Hematopoietic multipotent progenitor cell treated with erythropoietin and hydrocortisone succinate and interleukin-3 and kit ligand, for 8 days (in vitro differentiated cells): ENCODE measurements around the gene CPNE6.

ENCODE experiments used
- DNase-seq: peaks from one replicate; pipeline ENCODE4 v3.0.0-alpha.2; 2015

The CPNE6 gene

DNA sequence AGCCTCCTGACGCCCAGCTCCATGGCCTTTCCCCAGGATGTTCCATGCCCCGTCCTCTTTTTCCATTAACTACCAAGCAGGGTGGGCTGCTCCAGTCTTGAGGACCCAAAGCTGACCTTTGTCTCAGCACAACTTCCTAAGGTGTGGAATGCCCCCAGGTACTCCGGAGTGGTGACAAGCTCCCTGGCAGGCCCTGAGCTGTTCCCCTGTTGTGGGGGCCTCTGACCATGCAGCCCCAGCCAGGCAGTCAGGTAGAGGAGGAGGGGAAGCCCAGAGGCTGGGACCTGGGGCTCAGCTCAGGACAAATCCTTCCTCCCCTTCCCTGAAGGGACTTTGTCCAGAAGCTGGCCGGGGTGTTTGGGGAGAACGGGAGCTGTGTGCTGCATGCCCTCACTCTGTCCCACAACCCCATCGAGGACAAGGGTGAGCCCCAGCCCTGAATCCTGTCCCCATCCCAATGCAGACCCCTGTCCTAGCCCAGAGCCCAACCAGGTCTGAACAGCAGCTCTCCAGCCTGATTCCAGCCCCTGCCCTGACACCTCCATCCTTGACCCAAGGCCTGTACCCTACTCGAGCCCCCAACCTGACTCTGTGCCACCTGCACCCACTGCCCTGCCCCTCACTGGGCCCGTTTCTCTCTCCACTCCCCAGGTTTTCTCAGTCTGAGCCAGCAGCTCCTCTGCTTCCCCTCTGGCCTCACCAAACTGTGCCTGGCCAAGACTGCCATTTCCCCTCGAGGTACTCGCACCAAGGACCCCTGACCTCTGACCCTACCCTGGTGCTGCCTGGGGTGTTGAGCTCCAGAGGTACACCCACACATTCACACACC, 15.2 kb upstream of the CPNE6 start:
- no peak for DNase-seq

DNA sequence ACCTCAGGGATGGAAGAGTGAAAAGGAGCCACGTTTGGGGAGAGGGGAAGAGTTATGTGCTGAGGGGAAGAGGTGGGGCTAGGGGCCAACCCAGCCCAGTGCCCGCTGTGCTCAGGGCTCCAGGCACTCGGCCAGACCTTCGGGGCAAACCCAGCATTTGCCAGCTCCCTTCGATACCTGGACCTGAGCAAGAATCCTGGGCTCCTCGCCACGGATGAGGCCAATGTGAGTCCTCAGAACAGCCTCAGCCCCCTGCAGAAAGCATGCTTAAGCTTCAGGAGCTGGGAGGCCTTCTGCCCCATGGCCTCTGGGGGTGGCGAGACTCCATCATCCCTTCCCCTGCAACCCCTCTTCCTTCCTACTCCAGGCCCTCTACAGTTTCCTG, 14.6 kb upstream of the CPNE6 start:
- DNase-seq = no peak

GRCh38 chr14:24057271-24057670, 14.1 kb upstream of the CPNE6 start:
- DNase-seq = no peak

- no peak for DNase-seq
Observed at GRCh38 chr14:24057867-24058259, 13.5 kb upstream of the CPNE6 start.

- peak; percentile 74 for DNase-seq
Observed at GRCh38 chr14:24058260-24058950, 13.0 kb upstream of the CPNE6 start.

- no peak for DNase-seq
Observed at GRCh38 chr14:24058951-24059475, 12.3 kb upstream of the CPNE6 start.

GRCh38 chr14:24059841-24060388, 11.4 kb upstream of the CPNE6 start:
- DNase-seq = no peak

GRCh38 chr14:24060443-24060842, 10.9 kb upstream of the CPNE6 start:
- no peak for DNase-seq

- DNase-seq = no peak
Observed at GRCh38 chr14:24060984-24061913, 10.1 kb upstream of the CPNE6 start.

- no peak for DNase-seq
Observed at GRCh38 chr14:24062216-24062980, 9.0 kb upstream of the CPNE6 start.

DNA sequence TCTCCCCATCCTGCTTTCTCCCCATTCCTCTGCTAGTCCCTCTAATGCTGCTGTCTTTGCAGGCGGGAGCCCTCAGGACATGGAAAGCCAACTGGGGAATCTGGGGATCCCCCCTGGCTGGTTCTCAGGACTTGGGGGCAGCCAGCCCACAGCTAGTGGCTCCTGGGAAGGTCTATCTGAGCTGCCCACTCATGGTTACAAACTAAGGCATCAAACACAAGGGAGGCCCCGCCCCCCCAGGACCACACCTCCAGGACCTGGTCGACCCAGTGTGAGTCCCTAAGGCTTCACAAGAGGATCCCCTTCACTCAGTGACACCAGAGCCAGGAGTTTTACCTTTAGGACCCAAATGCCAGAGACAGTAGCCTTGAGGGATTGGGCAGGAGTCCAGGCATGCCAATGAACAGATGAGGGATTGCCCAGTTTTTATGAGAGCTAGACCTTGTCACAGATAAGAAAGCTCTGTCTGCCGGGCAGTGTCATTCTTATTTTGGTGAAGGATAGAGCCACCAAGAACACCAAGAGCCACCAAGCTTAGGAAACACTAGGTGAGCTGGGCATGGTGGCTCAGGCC, 8.0 kb upstream of the CPNE6 start:
- no peak for DNase-seq

DNA sequence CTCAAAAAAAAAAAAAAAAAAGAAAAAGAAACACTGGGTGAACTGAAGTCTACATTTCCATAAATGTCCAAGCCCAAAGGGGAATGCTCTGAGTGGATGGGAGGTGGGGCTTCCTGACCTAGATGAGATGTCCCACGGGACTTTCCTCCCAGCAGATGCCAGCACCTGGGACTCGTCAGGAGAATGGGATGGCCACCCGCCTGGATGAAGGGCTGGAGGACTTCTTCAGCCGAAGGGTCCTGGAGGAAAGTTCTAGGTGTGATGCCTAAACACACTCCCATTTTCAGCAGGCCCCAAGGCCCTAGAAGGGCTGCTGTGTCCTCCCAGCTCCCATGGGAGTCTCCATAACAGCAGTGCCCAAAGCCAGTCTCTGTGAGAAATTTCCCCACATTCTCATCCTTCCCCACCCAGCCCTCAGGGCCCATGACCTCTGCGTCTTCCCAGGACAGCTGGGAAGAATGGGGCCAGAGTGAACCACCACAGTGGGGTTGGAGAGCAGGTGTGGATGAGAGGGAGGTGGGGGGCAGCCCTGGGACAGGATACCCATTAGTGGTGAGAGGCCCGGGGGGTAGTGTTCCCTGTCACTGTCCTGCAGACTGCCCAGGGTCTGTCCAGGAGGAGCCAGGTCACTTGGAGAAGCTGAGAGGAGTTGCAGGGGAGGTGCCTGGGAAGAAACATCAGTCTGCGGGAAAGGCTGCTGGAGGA, 7.1 kb upstream of the CPNE6 start:
- no peak for DNase-seq

DNA sequence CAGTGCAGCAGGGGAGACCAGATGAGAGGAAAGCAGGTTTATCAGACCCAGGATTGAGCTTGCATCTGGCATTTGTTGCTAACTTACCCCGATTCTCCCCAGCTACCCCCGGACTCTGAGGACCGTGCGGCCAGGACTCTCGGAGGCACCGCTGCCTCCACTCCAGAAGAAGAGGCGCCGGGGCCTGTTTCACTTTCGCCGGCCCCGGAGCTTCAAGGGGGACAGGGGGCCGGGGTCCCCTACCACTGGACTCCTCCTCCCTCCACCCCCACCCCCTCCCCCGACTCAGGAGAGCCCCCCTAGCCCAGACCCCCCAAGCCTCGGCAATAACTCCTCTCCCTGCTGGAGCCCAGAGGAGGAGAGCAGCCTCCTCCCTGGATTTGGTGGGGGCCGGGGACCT, 6.5 kb upstream of the CPNE6 start:
- DNase-seq = no peak

- no peak for DNase-seq
Observed at GRCh38 chr14:24065408-24065807, 6.0 kb upstream of the CPNE6 start.

DNA sequence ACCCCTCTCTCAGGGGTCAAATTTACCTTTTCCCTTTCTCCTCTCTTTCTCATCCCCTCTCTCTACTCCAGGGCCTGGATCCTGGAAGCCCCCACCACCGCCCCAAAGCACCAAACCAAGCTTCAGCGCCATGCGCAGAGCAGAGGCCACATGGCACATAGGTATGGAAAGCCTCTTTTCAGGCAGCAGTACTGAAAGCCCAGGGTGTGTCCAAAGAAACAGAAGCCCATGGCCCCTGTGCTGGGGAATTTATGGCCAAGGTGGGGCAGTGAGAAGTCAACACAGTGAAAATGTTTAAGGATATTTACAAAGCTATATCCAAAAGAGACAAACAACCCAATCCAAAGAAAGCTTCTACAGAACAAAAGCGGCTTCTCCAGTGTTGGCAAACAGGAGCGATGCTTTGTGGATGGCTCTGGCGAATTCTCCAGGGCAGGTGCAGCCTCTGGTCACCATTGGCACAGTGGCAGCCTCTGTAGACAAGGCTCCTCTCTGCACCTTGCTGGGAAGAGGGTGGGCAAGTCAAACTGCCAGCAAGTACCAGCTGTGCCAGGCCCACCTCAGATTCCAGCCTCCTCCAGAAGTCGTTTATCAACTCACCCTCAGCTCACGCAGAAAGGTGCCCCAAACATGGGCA, 4.7 kb upstream of the CPNE6 start:
- DNase-seq = no peak

GRCh38 chr14:24067133-24068082, 4.0 kb upstream of the CPNE6 start:
- DNase-seq = no peak

DNA sequence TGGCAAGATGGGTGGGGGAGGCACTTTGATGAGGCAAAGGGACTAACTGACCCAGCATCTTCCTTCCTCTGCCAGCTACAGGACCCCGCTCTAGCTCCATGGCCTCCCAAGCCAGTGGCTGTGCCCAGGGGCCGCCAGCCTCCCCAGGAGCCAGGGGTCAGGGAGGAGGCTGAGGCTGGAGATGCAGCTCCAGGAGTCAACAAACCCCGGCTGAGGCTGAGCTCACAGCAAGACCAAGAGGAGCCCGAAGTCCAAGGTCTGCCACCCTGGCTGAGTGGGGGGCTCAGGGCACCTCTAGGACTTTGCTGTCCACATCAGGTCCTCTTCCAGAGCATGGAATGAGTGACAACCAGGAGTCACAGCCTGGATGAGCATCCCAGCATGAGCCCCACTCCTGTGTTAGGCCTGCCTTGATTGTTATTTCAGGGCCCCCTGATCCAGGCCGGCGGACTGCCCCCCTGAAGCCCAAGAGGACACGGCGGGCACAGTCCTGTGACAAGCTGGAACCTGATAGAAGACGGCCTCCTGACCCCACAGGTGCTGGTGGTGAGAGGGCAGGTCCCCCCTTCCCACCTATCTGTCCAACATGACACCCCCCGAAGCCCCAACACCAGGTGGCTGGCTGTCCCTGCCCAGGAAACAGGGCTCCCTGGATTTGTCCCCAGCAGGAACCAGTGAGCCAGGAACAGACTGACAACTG, 2.5 kb upstream of the CPNE6 start:
- no peak for DNase-seq

DNA sequence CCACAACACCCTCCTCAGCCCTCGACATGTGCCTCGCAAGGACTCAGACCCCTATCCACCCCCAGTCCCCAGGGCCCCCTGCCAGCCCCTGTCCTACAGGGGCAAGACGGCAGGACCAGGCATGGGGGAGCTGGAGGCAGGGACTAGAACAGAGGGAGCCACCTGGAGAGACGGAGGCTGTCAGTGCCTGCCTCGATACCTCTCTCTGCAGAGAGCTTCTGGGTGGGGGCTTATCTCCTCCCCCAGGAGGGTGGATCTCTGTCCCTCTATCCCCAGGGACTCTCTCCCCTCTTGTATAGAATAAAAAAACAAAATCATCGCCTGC, 2.0 kb upstream of the CPNE6 start:
- DNase-seq = no peak
